ENCODE measurements around the gene CDC14C. TPM values are rescaled to one million over a fixed set of nuclear protein-coding genes. Genes with fewer than 3 reads are reported as not detected.

The CDC14C gene
- total RNA-seq, 6 donors from 2014 or later = not detected

DNA sequence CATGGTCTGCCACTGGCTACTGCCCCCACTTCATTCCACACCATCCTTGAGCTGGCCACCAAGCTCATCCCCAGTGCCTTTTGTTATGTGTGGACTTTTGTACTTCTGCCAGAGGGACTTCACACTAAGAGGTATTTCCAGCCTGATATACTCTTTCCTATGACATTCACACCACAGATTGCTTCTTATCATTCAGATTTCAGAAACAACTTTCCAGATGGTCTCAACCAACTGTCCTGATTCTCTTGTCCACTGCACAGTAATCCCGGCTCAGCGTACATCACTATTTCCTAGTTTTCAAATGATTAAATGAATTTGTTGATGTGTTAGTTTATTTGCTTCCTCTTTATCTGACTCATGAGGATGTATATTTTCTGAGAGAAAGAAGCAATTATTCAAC is 7.1 kb downstream of the CDC14C start:
- H3K27ac ChIP-seq = no peak overlapping the region
- WGBS, 2 donors = 87 to 89% methylated on average over 2 of the region's 2 CpGs
- DNase-seq (no peak), ATAC-seq (ENCODE audit: low FRiP score in 2 of 2) (no peak)
- H3K9me3 ChIP-seq = no peaks in the 10 kb centered on the region
- TF ChIP-seq POLR2A (IDR thresholded peaks at IDR 0.05) (no peak), EP300 (IDR thresholded peaks at IDR 0.05) (no peak), POLR2AphosphoS5 (IDR thresholded peaks at IDR 0.05) (no peak)
- TF ChIP-seq, protein P1, sequence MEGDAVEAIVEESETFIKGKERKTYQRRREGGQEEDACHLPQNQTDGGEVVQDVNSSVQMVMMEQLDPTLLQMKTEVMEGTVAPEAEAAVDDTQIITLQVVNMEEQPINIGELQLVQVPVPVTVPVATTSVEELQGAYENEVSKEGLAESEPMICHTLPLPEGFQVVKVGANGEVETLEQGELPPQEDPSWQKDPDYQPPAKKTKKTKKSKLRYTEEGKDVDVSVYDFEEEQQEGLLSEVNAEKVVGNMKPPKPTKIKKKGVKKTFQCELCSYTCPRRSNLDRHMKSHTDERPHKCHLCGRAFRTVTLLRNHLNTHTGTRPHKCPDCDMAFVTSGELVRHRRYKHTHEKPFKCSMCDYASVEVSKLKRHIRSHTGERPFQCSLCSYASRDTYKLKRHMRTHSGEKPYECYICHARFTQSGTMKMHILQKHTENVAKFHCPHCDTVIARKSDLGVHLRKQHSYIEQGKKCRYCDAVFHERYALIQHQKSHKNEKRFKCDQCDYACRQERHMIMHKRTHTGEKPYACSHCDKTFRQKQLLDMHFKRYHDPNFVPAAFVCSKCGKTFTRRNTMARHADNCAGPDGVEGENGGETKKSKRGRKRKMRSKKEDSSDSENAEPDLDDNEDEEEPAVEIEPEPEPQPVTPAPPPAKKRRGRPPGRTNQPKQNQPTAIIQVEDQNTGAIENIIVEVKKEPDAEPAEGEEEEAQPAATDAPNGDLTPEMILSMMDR (IDR thresholded peaks at IDR 0.05) = no peak
- H3K4me3 ChIP-seq = no peak overlapping the region
- no peaks in the 10 kb centered on the region for H3K4me1 ChIP-seq
- H3K27me3 ChIP-seq = no peaks in the 10 kb centered on the region
- no peaks in the 10 kb centered on the region for H3K36me3 ChIP-seq

- Histone ChIP-seq H3K36me3 (no peaks in the 10 kb centered on the region), H3K27ac (no peak overlapping the region), H3K27me3 (no peaks in the 10 kb centered on the region), H3K4me3 (no peak overlapping the region), H3K9me3 (no peaks in the 10 kb centered on the region), H3K4me1 (no peaks in the 10 kb centered on the region)
- DNase-seq (no peak), ATAC-seq (ENCODE audit: low FRiP score in 2 of 2) (no peak)
- 53 to 75% methylated on average over 2 of the region's 2 CpGs for WGBS, 2 donors
- no peak for TF ChIP-seq POLR2A (IDR thresholded peaks at IDR 0.05)
Observed at GRCh38 chr7:48932126-48932910, 8.0 kb downstream of the CDC14C start.

DNA sequence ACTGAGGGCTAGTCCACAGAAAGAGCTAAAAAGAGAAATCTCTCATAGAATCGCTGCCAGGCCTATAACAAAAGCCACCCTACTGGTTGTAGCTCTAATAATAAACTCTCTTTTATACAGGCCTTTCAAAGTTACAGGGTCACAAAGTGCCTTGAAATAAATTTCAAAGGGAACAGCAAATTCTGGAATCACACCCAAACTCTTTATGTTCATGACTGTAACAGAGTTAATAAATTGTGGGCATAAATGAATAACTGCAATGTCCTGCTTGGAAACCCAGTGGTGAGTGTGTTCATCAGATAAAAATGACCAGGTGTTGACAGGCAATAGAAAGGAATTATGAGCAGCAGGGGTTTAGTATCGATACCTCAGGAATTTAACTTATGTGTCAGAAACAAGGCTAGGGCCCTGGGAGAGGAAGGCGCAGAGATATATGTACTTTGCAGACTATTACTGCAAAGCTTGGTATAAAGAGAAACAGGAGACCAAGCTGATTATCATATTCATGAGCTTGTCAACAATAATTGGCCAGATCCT is 9.3 kb downstream of the CDC14C start:
- ATAC-seq (ENCODE audit: low FRiP score in 2 of 2) = no peak
- DNase-seq = no peak
- Histone ChIP-seq H3K36me3 (no peaks in the 10 kb centered on the region), H3K27me3 (no peaks in the 10 kb centered on the region), H3K4me1 (no peaks in the 10 kb centered on the region), H3K27ac (no peak overlapping the region), H3K9me3 (no peaks in the 10 kb centered on the region), H3K4me3 (no peak overlapping the region)
- 63 to 76% methylated on average over 3 of the region's 3 CpGs for WGBS, 2 donors
- TF ChIP-seq, protein P1 (IDR thresholded peaks at IDR 0.05) = no peak
- no peak for TF ChIP-seq EP300 (IDR thresholded peaks at IDR 0.05)
- no peak for TF ChIP-seq POLR2A (IDR thresholded peaks at IDR 0.05)
- no peak for TF ChIP-seq POLR2AphosphoS5 (IDR thresholded peaks at IDR 0.05)

GRCh38 chr7:48938539-48939295 is 14.4 kb downstream of the CDC14C start:
- Histone ChIP-seq H3K36me3 (no peaks in the 10 kb centered on the region), H3K27ac (no peak overlapping the region), H3K27me3 (no peaks in the 10 kb centered on the region), H3K9me3 (no peaks in the 10 kb centered on the region), H3K4me3 (no peak overlapping the region), H3K4me1 (no peaks in the 10 kb centered on the region)
- TF ChIP-seq, protein P1 (IDR thresholded peaks at IDR 0.05) = no peak
- no peak for TF ChIP-seq POLR2A (IDR thresholded peaks at IDR 0.05)
- no peak for TF ChIP-seq EP300 (IDR thresholded peaks at IDR 0.05)
- TF ChIP-seq POLR2AphosphoS5 (IDR thresholded peaks at IDR 0.05) = no peak
- WGBS, 2 donors = 79 to 87% methylated on average over 4 of the region's 4 CpGs
- DNase-seq (no peak), ATAC-seq (ENCODE audit: low FRiP score in 2 of 2) (peak in 1 of 2 donors; percentile 86)

DNA sequence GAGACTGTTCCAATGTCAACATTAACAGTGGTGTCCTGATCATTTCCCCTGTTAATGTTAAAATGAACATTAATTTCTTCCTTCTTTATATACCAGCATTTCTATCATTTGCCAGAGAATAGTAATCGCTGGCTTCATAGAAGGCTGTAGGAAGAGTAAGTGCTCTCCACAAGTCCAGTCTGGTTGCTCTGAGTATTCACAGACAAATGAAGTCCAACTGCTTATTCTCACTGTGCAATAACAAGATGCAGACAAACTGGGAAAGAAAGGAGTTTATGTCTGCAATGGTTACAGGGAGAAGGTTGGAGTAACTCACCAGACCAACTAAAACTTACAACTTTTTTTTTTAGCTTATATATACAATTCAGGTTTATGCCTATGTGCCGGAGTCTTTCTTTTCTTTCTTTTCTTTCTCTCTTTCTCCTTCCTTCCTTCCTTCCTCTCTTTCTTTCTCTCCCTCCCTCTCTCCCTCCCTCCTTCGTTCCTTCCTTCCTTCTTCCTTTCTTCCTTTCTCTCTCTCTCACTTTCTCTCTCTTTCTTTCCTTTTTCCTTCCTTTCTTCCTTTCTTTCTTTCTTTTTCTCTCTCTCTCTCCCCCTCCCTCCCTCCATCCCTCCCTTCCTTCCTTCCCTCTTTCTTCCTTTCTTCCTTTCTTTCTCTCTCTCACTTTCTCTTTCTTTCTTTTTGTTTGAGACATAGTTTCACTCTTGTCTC is 19.1 kb downstream of the CDC14C start:
- 78 to 80% methylated on average over 3 of the region's 3 CpGs for WGBS, 2 donors
- Histone ChIP-seq H3K9me3 (no peaks in the 10 kb centered on the region), H3K4me3 (no peak overlapping the region), H3K36me3 (no peaks in the 10 kb centered on the region), H3K27ac (no peak overlapping the region), H3K4me1 (no peaks in the 10 kb centered on the region), H3K27me3 (no peaks in the 10 kb centered on the region)
- no peak for ATAC-seq (ENCODE audit: low FRiP score in 2 of 2)
- TF ChIP-seq EP300 (IDR thresholded peaks at IDR 0.05) = no peak
- TF ChIP-seq POLR2AphosphoS5 (IDR thresholded peaks at IDR 0.05) = no peak
- TF ChIP-seq POLR2A (IDR thresholded peaks at IDR 0.05) = no peak
- no peak for DNase-seq

All from upper lobe of left lung (tissue), 6 donors.